ENCODE data around the gene SLC27A2.

SLC27A2 gene

DNA sequence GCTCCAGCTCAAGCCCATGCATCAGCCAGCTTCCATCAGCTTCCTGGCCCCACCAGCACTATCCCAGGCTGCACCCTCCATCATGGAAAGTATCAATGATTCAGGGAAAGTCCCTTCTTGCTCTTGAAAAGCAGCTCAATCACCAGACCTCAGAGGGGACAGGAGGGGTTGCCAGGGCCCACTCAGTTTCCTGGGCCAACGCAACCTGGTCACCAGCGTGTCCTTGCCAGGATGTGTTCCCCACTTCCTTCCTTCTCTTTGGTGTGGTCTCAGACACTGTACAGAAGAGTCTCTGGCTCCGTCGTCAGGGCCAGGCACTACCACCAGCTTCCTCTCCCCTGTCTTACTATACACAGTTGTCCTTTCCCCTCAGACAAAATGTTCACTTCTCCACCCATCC, 80.5 kb downstream of the SLC27A2 start:
- ATAC-seq: no peak
- no peak for TF ChIP-seq ZNF70 (CRISPR knock-in tag; IDR thresholded peaks at IDR 0.05)
- no peak for TF ChIP-seq SNAI2 (CRISPR knock-in tag; IDR thresholded peaks at IDR 0.05)
- no peak for TF ChIP-seq TOX (CRISPR knock-in tag; IDR thresholded peaks at IDR 0.05; ENCODE audit: borderline replicate concordance)
- no peak for TF ChIP-seq TCF4 (CRISPR knock-in tag; IDR thresholded peaks at IDR 0.05; ENCODE audit: borderline replicate concordance)
- TF ChIP-seq RARB (CRISPR knock-in tag; IDR thresholded peaks at IDR 0.05): no peak
- TF ChIP-seq, protein P1, sequence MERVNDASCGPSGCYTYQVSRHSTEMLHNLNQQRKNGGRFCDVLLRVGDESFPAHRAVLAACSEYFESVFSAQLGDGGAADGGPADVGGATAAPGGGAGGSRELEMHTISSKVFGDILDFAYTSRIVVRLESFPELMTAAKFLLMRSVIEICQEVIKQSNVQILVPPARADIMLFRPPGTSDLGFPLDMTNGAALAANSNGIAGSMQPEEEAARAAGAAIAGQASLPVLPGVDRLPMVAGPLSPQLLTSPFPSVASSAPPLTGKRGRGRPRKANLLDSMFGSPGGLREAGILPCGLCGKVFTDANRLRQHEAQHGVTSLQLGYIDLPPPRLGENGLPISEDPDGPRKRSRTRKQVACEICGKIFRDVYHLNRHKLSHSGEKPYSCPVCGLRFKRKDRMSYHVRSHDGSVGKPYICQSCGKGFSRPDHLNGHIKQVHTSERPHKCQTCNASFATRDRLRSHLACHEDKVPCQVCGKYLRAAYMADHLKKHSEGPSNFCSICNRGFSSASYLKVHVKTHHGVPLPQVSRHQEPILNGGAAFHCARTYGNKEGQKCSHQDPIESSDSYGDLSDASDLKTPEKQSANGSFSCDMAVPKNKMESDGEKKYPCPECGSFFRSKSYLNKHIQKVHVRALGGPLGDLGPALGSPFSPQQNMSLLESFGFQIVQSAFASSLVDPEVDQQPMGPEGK (CRISPR knock-in tag; IDR thresholded peaks at IDR 0.05; ENCODE audit: borderline replicate concordance): no peak
- no peak for TF ChIP-seq ZNF565 (CRISPR knock-in tag; conservative IDR thresholded peaks at IDR 0.05; ENCODE audit: low read depth)

DNA sequence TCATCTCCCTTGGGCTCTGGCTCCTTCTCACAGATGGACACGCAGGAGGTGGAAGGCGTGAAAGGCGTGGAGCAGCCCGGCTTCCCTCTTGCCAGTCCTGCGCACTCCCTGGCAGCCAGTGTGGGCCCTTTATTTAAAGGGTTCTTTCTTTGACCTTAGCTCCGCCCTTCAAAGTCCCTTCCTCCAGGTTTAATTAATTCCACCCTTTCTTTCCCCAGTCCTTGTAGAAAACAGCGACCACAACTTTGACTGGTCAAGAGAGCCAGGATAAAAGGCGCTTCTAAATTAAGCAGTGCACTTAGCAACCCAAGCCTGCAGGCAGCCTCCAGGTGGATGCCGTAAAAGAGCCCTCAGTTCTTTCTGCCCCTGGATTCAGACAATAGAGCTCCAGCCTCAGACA, 83.6 kb downstream of the SLC27A2 start, which contains the start of gene HDC:
Gene HDC (minus strand): TSS at position 107 of the 400 bp plus-strand sequence. CDS start 103 bp downstream, at position 4.
- no peak for TF ChIP-seq RARB (CRISPR knock-in tag; IDR thresholded peaks at IDR 0.05)

DNA sequence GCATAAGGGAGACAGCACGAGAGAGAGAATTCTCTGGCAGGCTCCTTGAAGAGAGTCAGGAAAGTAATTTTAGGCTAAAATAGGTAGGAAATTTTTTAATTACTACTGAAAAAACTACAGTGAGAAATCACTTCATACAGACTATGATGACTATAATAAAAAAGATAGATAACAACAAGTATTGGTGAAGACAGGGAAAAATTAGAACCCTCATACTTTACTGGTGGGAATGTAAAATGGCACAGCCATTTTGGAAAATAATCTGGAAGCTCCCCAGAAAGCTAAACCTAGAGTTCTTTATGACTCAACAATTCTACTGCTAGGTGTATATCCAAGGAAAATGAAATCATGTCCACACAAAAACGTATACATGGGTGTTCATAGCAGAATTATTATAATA, 85.6 kb downstream of the SLC27A2 start:
- TF ChIP-seq TOX (CRISPR knock-in tag; IDR thresholded peaks at IDR 0.05; ENCODE audit: borderline replicate concordance): no peak
- no peak for TF ChIP-seq GLIS3 (CRISPR knock-in tag; IDR thresholded peaks at IDR 0.05)
- no peak for TF ChIP-seq BACH2 (CRISPR knock-in tag; IDR thresholded peaks at IDR 0.05; ENCODE audit: borderline replicate concordance)
- TF ChIP-seq ESRRG (CRISPR knock-in tag; IDR thresholded peaks at IDR 0.05): no peak
- TF ChIP-seq ZC3H10 (CRISPR knock-in tag; IDR thresholded peaks at IDR 0.05): no peak
- TF ChIP-seq, protein P2, sequence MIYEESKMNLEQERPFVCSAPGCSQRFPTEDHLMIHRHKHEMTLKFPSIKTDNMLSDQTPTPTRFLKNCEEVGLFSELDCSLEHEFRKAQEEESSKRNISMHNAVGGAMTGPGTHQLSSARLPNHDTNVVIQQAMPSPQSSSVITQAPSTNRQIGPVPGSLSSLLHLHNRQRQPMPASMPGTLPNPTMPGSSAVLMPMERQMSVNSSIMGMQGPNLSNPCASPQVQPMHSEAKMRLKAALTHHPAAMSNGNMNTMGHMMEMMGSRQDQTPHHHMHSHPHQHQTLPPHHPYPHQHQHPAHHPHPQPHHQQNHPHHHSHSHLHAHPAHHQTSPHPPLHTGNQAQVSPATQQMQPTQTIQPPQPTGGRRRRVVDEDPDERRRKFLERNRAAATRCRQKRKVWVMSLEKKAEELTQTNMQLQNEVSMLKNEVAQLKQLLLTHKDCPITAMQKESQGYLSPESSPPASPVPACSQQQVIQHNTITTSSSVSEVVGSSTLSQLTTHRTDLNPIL (CRISPR knock-in tag; IDR thresholded peaks at IDR 0.05; ENCODE audit: low read depth): no peak
- TF ChIP-seq, protein P1 (CRISPR knock-in tag; IDR thresholded peaks at IDR 0.05; ENCODE audit: borderline replicate concordance): no peak
- ATAC-seq: no peak

More for the DNA sequence above, 83.6 kb downstream of the SLC27A2 start, which contains the start of gene HDC:
- no peak for ATAC-seq

DNA sequence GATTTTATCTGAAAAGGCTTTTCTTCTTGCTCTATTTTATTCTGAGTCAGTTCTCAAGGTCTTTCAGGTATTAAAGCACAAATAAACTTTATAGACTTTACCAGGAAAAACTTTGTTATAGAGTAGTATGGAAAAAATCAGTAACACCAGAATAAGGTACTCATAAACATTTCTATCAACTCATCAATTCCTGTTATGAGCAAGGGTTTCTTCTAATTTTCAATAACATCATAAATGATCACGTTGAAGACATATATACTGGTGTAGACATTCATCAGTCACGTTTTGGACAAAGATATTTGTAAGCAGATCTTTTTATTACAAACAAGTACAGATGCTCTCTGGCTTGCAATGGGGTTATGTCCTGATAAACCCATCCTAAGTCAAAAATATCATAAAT, 93.1 kb downstream of the SLC27A2 start:
- no peak for ATAC-seq
- TF ChIP-seq GLIS3 (CRISPR knock-in tag; IDR thresholded peaks at IDR 0.05) (no peak), TCF4 (CRISPR knock-in tag; IDR thresholded peaks at IDR 0.05; ENCODE audit: borderline replicate concordance) (no peak), CSDC2 (CRISPR knock-in tag; IDR thresholded peaks at IDR 0.05) (no peak), OSR1 (CRISPR knock-in tag; IDR thresholded peaks at IDR 0.05) (no peak), ZC3H10 (CRISPR knock-in tag; IDR thresholded peaks at IDR 0.05) (no peak), RARB (CRISPR knock-in tag; IDR thresholded peaks at IDR 0.05) (no peak), PPARA (CRISPR knock-in tag; IDR thresholded peaks at IDR 0.05; ENCODE audit: borderline replicate concordance) (no peak), BACH2 (CRISPR knock-in tag; IDR thresholded peaks at IDR 0.05; ENCODE audit: borderline replicate concordance) (no peak), SNAI2 (CRISPR knock-in tag; IDR thresholded peaks at IDR 0.05) (no peak), ESRRG (CRISPR knock-in tag; IDR thresholded peaks at IDR 0.05) (no peak), TOX (CRISPR knock-in tag; IDR thresholded peaks at IDR 0.05; ENCODE audit: borderline replicate concordance) (no peak), ZFP3 (CRISPR knock-in tag; IDR thresholded peaks at IDR 0.05) (no peak), ZNF70 (CRISPR knock-in tag; IDR thresholded peaks at IDR 0.05) (no peak), ISL1 (CRISPR knock-in tag; IDR thresholded peaks at IDR 0.05) (no peak), ARNTL (CRISPR knock-in tag; IDR thresholded peaks at IDR 0.05; ENCODE audit: borderline replicate concordance, low read depth) (no peak)
- TF ChIP-seq, protein P2 (CRISPR knock-in tag; IDR thresholded peaks at IDR 0.05; ENCODE audit: low read depth): no peak
- TF ChIP-seq, protein P3, sequence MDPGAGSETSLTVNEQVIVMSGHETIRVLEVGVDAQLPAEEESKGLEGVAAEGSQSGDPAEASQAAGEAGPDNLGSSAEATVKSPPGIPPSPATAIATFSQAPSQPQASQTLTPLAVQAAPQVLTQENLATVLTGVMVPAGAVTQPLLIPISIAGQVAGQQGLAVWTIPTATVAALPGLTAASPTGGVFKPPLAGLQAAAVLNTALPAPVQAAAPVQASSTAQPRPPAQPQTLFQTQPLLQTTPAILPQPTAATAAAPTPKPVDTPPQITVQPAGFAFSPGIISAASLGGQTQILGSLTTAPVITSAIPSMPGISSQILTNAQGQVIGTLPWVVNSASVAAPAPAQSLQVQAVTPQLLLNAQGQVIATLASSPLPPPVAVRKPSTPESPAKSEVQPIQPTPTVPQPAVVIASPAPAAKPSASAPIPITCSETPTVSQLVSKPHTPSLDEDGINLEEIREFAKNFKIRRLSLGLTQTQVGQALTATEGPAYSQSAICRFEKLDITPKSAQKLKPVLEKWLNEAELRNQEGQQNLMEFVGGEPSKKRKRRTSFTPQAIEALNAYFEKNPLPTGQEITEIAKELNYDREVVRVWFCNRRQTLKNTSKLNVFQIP (CRISPR knock-in tag; IDR thresholded peaks at IDR 0.05; ENCODE audit: borderline replicate concordance, low read depth): no peak
- TF ChIP-seq, protein P4, sequence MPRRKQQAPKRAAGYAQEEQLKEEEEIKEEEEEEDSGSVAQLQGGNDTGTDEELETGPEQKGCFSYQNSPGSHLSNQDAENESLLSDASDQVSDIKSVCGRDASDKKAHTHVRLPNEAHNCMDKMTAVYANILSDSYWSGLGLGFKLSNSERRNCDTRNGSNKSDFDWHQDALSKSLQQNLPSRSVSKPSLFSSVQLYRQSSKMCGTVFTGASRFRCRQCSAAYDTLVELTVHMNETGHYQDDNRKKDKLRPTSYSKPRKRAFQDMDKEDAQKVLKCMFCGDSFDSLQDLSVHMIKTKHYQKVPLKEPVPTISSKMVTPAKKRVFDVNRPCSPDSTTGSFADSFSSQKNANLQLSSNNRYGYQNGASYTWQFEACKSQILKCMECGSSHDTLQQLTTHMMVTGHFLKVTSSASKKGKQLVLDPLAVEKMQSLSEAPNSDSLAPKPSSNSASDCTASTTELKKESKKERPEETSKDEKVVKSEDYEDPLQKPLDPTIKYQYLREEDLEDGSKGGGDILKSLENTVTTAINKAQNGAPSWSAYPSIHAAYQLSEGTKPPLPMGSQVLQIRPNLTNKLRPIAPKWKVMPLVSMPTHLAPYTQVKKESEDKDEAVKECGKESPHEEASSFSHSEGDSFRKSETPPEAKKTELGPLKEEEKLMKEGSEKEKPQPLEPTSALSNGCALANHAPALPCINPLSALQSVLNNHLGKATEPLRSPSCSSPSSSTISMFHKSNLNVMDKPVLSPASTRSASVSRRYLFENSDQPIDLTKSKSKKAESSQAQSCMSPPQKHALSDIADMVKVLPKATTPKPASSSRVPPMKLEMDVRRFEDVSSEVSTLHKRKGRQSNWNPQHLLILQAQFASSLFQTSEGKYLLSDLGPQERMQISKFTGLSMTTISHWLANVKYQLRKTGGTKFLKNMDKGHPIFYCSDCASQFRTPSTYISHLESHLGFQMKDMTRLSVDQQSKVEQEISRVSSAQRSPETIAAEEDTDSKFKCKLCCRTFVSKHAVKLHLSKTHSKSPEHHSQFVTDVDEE (CRISPR knock-in tag; IDR thresholded peaks at IDR 0.05): no peak
- TF ChIP-seq, protein P1 (CRISPR knock-in tag; IDR thresholded peaks at IDR 0.05; ENCODE audit: borderline replicate concordance): no peak

Data from SK-N-SH treated with all-trans-retinoic acid at 6 μM for 48 hours (cell line).